Peyer's patch (tissue), 4 donors: ENCODE measurements around the gene ZRANB2. TPM values are rescaled to one million over a fixed set of nuclear protein-coding genes. Genes with fewer than 3 reads are reported as not detected.

ENCODE experiments used
- DNase-seq, 3 donors: peaks; one replicate each; pipeline ENCODE4 v3.0.0-alpha.2; 2017 to 2019
- H3K27ac ChIP-seq, 4 donors: fragments of 200-600 bp; sonication (generic); one replicate each; pipeline ENCODE4 v1.5.1; 2016 to 2019
- H3K27me3 ChIP-seq, 2 donors: fragments of 200-600 bp; sonication (generic); one replicate each; pipeline ENCODE4 v1.5.1; 2019
- H3K36me3 ChIP-seq, 3 donors: fragments of 200-600 bp; sonication (generic); one replicate each; pipeline ENCODE4 v1.5.1; 2016 to 2019
- H3K4me1 ChIP-seq, 4 donors: fragments of 200-600 bp; sonication (generic); one replicate each; pipeline ENCODE4 v1.5.1; 2016 to 2019
- H3K4me3 ChIP-seq, 4 donors: fragments of 200-600 bp; sonication (generic); 1 replicate in 3 of 4; 2 replicates in 1 of 4; pipeline ENCODE4 v1.5.1; 2016 to 2019; ENCODE audit warnings: mild to moderate bottlenecking in 1 of 4
- H3K9me3 ChIP-seq, 4 donors: fragments of 200-600 bp; sonication (generic); one replicate each; pipeline ENCODE4 v1.5.1; 2016 to 2019; ENCODE audit warnings: mild to moderate bottlenecking in 1 of 4
- POLR2A ChIP-seq, 2 donors: fragments of 450-650 bp; IDR thresholded peaks; one replicate each; pipeline ENCODE4 v1.5.1; 2017; ENCODE audit warnings: antibody characterized with exemption in 2 of 2, mild to moderate bottlenecking in 2 of 2, moderate library complexity in 2 of 2
- total RNA-seq, 4 donors: library from RNA; depleted of rRNA; stranded (reverse); fragments of >200 nt; gene quantifications; one replicate each; pipeline ENCODE4 v1.1.0, GENCODE V29; 2016
- TF ChIP-seq, protein P1 (sequence below), 6 experiments: fragments of 450-650 bp in 4 of 6; fragments of 200-600 bp in 2 of 6; sonication (generic) in 1 of 6; IDR thresholded peaks; one replicate each; pipeline ENCODE4 v1.5.1; 2017 to 2019; ENCODE audit warnings: antibody characterized with exemption in 6 of 6, mild to moderate bottlenecking in 3 of 6, moderate library complexity in 1 of 6

Gene ZRANB2
- total RNA-seq, 4 donors from 2014 or later: 69.7 to 158 (median 91.2) TPM

DNA sequence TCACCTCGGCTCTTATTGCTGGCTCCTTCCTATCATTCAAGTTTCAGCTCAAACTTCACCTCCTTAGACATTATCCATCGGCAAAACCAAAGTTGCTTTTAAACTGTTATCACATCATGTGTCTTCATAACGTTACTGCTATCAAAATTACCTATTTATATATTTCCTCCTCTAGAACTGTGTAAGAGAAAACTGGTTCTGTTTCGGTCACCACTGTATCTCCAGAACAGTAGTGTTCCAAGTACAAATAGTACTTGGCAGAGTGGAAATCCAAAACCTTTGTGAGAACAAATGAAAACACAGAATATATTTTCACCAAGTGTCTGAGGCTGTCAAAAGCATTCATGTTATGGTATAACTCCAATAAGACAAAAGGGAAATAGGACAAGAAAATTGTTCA, 9.1 kb downstream of the ZRANB2 start:
- TF ChIP-seq, protein P1, sequence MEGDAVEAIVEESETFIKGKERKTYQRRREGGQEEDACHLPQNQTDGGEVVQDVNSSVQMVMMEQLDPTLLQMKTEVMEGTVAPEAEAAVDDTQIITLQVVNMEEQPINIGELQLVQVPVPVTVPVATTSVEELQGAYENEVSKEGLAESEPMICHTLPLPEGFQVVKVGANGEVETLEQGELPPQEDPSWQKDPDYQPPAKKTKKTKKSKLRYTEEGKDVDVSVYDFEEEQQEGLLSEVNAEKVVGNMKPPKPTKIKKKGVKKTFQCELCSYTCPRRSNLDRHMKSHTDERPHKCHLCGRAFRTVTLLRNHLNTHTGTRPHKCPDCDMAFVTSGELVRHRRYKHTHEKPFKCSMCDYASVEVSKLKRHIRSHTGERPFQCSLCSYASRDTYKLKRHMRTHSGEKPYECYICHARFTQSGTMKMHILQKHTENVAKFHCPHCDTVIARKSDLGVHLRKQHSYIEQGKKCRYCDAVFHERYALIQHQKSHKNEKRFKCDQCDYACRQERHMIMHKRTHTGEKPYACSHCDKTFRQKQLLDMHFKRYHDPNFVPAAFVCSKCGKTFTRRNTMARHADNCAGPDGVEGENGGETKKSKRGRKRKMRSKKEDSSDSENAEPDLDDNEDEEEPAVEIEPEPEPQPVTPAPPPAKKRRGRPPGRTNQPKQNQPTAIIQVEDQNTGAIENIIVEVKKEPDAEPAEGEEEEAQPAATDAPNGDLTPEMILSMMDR (IDR thresholded peaks at IDR 0.05): no peak
- TF ChIP-seq POLR2A (IDR thresholded peaks at IDR 0.05): no peak
- Histone ChIP-seq H3K9me3 (no peaks in the 10 kb centered on the region), H3K27ac (no peak overlapping the region), H3K36me3 (peaks cover 0 to 88% (median 0%) of the 10 kb centered on the region in 3 donors), H3K4me1 (no peaks in the 10 kb centered on the region), H3K4me3 (no peak overlapping the region), H3K27me3 (no peaks in the 10 kb centered on the region)
- DNase-seq: no peak

DNA sequence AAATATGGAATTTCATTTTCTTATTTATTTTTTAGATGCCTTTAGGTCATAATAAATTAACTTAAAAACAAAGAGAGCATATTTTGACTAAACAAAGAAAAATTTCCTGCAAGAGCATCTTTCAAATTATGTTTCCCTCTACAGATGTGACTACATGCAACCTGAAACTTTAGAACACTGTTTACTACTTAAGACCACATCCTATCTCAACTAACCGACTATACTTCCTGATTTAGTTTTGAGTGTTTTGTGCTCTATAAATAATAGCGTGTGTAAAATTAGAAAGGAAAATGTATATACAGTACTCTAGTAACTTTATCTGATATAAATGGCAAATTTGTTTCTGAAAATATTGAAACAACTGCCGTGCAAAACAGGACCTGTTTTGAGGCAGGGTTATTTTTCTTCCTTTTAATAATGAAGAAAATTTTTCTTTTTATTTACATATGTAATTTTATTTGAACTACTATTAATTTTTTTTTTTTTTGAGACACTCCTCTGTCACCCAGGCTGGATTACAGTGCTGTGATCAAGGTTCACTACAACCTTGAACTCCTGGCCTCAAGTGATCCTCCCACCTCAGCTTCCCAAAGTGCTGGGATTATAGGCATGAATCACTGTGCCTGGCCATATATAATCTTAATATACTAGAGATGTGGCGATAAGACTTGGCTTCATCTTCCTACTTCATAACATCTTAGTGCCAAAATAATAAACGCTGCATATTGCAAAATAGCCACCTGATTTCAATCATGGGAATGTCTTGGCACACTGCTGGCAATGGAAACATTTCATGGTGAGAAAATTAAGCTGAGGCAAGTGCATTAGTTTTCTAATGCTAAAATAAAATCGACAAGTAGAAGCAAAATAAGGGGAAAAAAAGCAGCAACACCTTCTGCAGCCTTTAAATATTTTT, 12.3 kb downstream of the ZRANB2 start:
- no peak overlapping the region for H3K27ac ChIP-seq
- H3K4me1 ChIP-seq: no peaks in the 10 kb centered on the region
- TF ChIP-seq POLR2A (IDR thresholded peaks at IDR 0.05): no peak
- TF ChIP-seq, protein P1 (IDR thresholded peaks at IDR 0.05): no peak
- H3K36me3 ChIP-seq: peaks cover 0 to 98% (median 0%) of the 10 kb centered on the region in 3 donors
- no peaks in the 10 kb centered on the region for H3K9me3 ChIP-seq
- H3K27me3 ChIP-seq: no peaks in the 10 kb centered on the region
- no peak overlapping the region for H3K4me3 ChIP-seq
- DNase-seq: peak in 1 of 3 donors; percentile 70

DNA sequence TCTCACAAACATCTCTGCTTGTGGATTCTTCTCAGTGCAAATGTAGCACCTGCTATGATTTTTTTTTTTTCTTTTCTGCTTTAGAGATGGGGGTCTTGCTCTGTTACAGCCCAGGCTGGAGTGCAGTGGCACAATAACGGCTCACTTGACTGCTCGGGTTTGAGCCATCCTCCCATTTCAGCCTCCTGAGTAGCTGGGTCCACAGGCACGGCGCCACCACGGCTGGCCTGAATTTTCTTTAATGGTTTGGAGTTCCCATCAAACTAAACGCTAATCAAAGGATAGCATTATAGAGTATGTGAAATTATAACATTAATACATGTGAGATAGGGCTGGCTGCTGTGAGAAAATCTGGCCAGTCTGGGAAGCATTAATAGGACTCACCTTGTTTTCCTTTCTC, 26.0 kb downstream of the ZRANB2 start:
- TF ChIP-seq, protein P1 (IDR thresholded peaks at IDR 0.05): no peak
- TF ChIP-seq POLR2A (IDR thresholded peaks at IDR 0.05): no peak
- no peak for DNase-seq
- Histone ChIP-seq H3K36me3 (peaks cover 0 to 19% (median 0%) of the 10 kb centered on the region in 3 donors), H3K4me1 (no peaks in the 10 kb centered on the region), H3K4me3 (no peak overlapping the region), H3K27ac (no peak overlapping the region), H3K27me3 (no peaks in the 10 kb centered on the region), H3K9me3 (no peaks in the 10 kb centered on the region)

DNA sequence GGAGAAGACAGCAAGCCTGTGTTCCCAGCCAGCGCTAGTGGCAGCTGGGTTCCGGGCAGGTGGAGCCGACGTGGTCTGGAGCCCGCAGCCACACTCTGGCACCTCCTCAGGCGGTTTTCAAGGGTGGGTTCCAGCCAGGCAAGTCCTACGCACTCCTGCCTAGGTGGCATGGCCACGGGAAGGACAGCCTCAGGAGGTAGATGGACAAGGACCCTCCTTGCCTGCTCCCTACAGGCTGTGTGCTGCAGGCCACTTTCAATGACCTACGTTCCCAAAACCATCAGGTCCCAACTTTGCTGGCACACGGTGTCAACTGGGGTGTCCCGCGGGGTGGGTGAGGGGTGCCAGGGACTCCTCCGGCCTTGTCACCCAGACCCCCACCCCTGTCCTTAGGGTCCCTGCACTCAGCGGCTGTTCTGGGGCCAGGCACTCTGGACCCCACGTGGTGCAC, 26.5 kb downstream of the ZRANB2 start:
- DNase-seq: no peak
- Histone ChIP-seq H3K27me3 (no peaks in the 10 kb centered on the region), H3K4me3 (no peak overlapping the region), H3K27ac (no peak overlapping the region), H3K36me3 (peaks cover 0 to 17% (median 0%) of the 10 kb centered on the region in 3 donors), H3K4me1 (no peaks in the 10 kb centered on the region), H3K9me3 (no peaks in the 10 kb centered on the region)
- no peak for TF ChIP-seq POLR2A (IDR thresholded peaks at IDR 0.05)
- TF ChIP-seq, protein P1 (IDR thresholded peaks at IDR 0.05): no peak

DNA sequence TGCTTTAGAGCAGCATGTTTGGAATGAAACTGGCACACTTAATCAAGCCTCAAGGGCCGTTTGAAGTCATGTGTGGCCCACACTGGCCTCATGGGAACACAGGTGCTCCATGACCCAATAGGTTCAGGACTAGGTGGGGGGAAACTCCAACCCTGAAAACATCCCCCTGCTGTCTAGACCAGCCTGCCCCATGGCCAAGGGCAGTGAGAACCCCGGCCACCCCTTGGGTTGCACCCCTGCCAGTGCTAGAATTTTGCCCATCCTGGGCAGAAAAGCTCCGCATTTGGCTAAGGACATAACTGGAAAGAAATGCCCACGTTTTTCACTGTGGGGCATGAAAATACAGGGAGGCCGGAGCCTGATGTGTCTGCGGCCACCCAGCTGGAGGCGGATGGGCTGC, 27.1 kb downstream of the ZRANB2 start:
- no peaks in the 10 kb centered on the region for H3K9me3 ChIP-seq
- no peaks in the 10 kb centered on the region for H3K4me1 ChIP-seq
- TF ChIP-seq, protein P1 (IDR thresholded peaks at IDR 0.05): no peak
- TF ChIP-seq POLR2A (IDR thresholded peaks at IDR 0.05): no peak
- no peaks in the 10 kb centered on the region for H3K27me3 ChIP-seq
- peaks cover 0 to 12% (median 0%) of the 10 kb centered on the region in 3 donors for H3K36me3 ChIP-seq
- no peak overlapping the region for H3K4me3 ChIP-seq
- no peak overlapping the region for H3K27ac ChIP-seq
- no peak for DNase-seq
